Erythroblast (primary cell): ENCODE data around the gene KLK4.

Experiments
- GATA1 ChIP-seq: IDR thresholded peaks from 2 replicates; pipeline ENCODE4 v1.6.1; 2011; ENCODE audit warnings: low read depth, mild to moderate bottlenecking, control low read depth, low read length, moderate library complexity
- POLR2A ChIP-seq: IDR thresholded peaks from 2 replicates; pipeline ENCODE4 v1.6.1; 2011; ENCODE audit warnings: mild to moderate bottlenecking, low read length

GRCh38 chr19:50912727-50913716, 1.8 kb upstream of the KLK4 start:
- TF ChIP-seq POLR2A, result no peak
- no peak for TF ChIP-seq GATA1
